Measurements from ENCODE around the gene TRDN. TPM values are rescaled to one million over a fixed set of nuclear protein-coding genes. Genes with fewer than 3 reads are reported as not detected.

Gene TRDN
- total RNA-seq, 1 experiment from 2014 or later: 10.4 TPM

- Histone ChIP-seq H3K27ac (ENCODE audit: insufficient read length, low read depth, low read length) (no peak overlapping the region), H3K4me2 (ENCODE audit: insufficient read depth, insufficient read length, low read length) (no peak overlapping the region), H3K9ac (ENCODE audit: extremely low read depth, insufficient read length, low read length) (no peak overlapping the region), H2BK12ac (ENCODE audit: insufficient read length, low read depth, low read length) (no peak overlapping the region), H2BK15ac (ENCODE audit: low read depth, low read length) (no peak overlapping the region), H3K23ac (ENCODE audit: insufficient read length, low read depth, low read length) (no peak overlapping the region), H3K27me3 (ENCODE audit: insufficient read depth, low read length) (no peaks in the 10 kb centered on the region), H4K5ac (ENCODE audit: insufficient read length, low read depth, low read length) (no peak overlapping the region), H3K79me2 (ENCODE audit: insufficient read depth, low read length) (no peaks in the 10 kb centered on the region), H3K18ac (ENCODE audit: insufficient read length, low read depth, low read length) (no peak overlapping the region), H4K20me1 (ENCODE audit: control insufficient read depth, insufficient read depth, insufficient read length) (no peaks in the 10 kb centered on the region), H2BK20ac (ENCODE audit: low read depth, low read length, poor library complexity, severe bottlenecking) (no peak overlapping the region), H3K23me2 (ENCODE audit: insufficient read length, low read depth, low read length, poor library complexity, severe bottlenecking) (no peaks in the 10 kb centered on the region), H3K56ac (ENCODE audit: insufficient read length, low read depth, low read length) (no peak overlapping the region), H3K9me3 (ENCODE audit: control insufficient read depth, low read depth, low read length) (no peaks in the 10 kb centered on the region), H2AFZ (ENCODE audit: low read length) (no peak overlapping the region), H3T11ph (ENCODE audit: low read length) (no peak overlapping the region), H3K4me1 (ENCODE audit: insufficient read depth, low read length) (no peaks in the 10 kb centered on the region), H3K4ac (ENCODE audit: low read depth, low read length) (no peak overlapping the region), H3K79me1 (ENCODE audit: insufficient read depth, low read depth, low read length, poor library complexity, severe bottlenecking) (no peaks in the 10 kb centered on the region), H4K8ac (replicated peaks; ENCODE audit: insufficient read length, low read depth, low read length) (no peak overlapping the region), H2BK5ac (ENCODE audit: insufficient read length, low read length) (no peak overlapping the region), H3K14ac (ENCODE audit: insufficient read depth, low read length) (no peak overlapping the region), H4K91ac (ENCODE audit: insufficient read length, low read depth, low read length) (no peak overlapping the region), H2AK5ac (ENCODE audit: insufficient read length, low read length) (no peak overlapping the region), H2BK120ac (ENCODE audit: low read depth, low read length, poor library complexity, severe bottlenecking) (no peak overlapping the region)
- TF ChIP-seq CTCF (conservative IDR thresholded peaks at IDR 0.05): no peak
- no peak overlapping the region for H3K27ac Mint-ChIP-seq
- DNase-seq: no peak
- WGBS (ENCODE audit: extremely low coverage, insufficient read length, low lambda C conversion rate): no CpG with 5 or more reads among the region's 3 CpGs
- H3K4me1 Mint-ChIP-seq: no peaks in the 10 kb centered on the region
- H3K9me3 Mint-ChIP-seq: no peaks in the 10 kb centered on the region
- H3K4me3 Mint-ChIP-seq: no peak overlapping the region
- no peaks in the 10 kb centered on the region for H3K27me3 Mint-ChIP-seq (ENCODE audit: low read depth)
- H3K36me3 Mint-ChIP-seq (ENCODE audit: insufficient read depth in 1 of 3, low read depth in 3 of 3): no peaks in the 10 kb centered on the region
Observed at GRCh38 chr6:123527406-123527805, 109.3 kb downstream of the TRDN start.
